HG03097 (cell line): Measurements from ENCODE around the gene NR6A1.
A peak's percentile ranks its signal among the peaks of the same experiment; 100 is the strongest.

Source experiments
- ATAC-seq: cut with Tn5 transposase; IDR thresholded peaks from one replicate; pipeline ENCODE4 v1.9.1; 2021; ENCODE audit not compliant: unreplicated experiment, low FRiP score

The NR6A1 gene

DNA sequence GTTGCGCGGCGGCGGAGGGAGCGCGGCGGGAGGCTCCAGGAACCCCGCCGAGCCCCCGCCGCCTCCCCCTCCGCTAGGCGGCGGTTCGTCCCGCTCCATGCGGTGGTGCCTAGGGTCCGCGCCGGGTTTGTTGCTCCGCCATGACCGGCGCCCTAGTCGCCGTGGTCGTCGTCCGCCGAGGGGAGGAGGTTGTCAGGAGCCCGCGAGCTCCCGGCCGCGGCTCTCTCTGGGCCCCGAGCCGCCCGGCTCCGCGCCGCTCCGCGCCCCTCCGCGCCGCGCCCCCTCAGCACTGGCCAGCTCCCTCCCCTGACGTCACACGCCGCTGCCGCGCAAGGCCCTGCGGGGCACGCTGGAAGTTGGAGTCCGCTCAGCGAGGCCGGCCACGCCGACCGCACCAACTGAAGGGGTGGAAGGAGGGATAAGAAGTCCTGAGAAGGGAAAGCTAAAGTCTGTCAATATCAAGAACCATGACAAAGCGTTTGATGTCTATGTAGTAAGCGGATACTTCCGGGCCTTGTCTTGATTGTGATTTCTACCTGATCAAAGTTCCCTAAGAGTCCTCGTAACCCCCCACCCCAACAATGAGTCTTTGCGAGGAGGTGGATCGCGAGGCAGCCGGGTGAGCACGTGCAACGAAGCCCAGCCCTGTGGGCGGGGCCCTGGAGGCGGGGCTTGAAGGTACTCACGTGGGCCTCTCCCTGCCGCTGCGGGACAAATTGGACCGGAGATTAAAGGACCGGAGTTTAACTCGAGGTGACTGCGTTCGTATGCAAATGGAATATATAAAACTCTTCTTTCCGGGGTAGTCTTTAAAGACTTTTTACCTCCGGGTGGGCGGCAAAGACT is at the start of gene NR6A1:
NR6A1 (minus strand) TSS at position 291 of the 846 bp plus-strand sequence.
- peak; percentile 80 for ATAC-seq

DNA sequence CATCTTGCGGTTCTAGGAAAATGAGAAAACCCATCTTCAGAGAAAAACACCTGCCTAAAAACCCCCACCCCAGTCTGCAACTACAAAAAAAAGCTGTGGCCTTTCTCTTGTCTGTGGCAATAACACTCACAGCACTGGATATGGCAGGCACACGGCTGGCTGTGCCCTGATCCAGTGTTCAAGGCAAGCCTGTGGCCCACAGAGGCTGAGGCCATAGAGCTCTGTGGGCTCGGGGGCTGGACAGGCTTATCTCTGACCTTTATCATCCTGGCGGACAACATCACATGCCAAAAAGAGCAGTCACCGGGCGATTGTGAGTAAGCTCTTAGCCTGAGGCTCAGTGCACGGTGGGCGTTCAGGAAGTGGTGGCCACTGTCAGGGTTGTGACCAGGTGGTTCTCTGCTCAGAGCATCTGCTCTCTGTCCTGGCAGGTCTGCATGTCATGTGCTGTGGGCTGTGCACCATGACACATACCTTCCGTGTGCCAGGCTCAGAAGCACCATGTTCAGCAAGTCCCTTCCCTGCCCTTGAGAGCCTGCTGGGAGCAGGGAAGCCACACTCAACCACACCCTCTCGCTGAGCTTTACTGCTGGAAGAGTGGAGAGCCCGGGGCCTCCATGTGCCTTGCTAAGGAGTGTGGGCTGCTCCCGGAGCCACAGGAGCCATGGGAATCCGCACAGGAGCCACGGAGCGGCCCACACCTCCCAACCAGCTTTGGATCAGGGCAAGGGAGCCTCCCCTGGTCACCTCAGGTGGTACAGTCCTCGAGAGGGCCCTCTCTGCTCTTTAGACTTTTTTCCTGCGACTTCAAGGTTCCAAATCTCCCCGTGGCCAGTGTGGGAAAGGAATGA is 47.5 kb upstream of the NR6A1 start:
- no peak for ATAC-seq

DNA sequence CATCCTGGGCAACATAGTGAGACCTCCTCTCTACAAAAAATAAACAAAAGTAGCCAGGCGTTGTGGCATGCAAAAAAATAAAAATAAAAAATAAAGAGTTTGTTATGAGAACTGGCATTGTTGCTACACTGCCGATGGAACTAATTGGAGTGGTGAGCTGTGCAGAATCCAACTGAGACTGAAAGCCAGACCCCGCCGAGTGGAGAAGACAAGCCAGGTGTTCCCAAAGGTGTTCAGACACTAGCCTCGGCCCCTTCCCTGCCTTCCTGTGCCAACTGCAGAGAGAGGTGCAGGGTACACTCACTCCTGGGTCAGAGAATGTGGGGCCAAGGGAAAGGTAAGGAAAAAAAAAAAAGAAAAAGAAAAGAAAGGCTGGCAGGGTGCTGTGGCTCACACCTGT is 44.5 kb upstream of the NR6A1 start:
- no peak for ATAC-seq

DNA sequence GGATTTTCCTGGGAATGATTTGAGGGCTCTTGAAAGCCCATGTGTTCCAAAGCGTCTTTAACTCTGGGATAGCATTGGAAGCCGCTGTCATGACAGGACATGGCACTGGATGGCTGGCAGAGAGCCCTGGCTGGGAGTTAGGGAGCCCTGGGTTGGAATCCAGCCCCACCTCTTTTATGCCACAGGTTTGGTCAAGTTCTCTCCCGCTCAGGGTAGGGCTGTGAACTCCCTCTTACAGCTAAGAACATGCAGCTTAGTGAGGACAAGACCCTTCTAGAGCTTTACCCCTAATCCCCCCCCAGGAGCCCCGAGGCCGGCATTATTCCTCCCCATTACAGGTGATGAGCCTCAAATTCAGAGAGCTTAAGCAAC is 43.0 kb upstream of the NR6A1 start:
- ATAC-seq: no peak

DNA sequence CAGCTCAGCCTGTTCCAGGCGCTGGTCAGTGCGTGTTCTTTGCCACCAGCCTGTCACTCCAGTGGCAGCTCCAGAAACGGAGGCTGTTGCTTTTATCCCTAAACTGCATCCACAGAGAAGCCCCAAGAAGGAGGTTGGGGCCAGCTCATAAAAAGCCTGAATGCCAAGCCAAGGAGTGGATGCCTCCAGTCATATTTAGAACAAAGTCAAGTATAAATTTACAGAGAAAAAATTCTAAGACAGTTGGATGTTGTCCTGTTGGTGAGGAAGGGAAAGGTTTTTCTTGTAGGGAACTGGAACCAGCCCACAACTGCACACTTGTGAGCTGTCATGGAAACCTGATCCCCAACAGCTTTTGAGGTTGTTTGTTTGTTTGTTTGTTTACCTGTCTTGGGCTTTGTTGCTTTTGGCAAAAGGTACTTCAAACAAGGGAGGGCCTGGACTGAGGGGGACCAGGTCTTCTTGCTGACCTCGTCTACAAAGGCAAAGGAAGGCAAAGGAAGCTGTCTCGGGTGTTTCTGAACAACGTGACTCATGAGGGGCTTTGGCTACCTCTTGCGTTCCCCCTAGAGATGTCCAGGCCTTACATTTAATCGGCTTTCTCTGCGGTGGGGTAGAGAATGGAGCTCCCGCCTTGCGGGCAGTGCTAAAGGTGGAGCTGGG is 42.5 kb upstream of the NR6A1 start:
- ATAC-seq: no peak

DNA sequence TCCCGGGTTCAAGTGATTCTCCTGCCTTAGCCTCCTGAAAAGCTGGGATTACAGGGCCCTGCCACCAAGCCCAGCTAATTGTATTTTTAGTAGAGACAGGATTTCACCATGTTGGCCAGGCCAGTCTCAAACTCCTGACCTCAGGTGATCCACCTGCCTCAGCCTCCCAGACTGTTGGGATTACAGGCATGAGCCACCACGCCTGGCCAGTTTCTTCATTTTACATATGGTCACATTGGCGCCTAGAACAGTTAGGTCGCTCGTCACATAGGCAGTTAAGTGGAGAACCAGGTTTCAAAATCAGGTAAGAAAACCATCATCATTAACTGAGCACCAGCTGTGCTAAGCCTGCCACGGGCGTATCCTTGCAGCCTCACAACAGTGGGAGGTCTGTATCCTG is 41.9 kb upstream of the NR6A1 start:
- no peak for ATAC-seq

DNA sequence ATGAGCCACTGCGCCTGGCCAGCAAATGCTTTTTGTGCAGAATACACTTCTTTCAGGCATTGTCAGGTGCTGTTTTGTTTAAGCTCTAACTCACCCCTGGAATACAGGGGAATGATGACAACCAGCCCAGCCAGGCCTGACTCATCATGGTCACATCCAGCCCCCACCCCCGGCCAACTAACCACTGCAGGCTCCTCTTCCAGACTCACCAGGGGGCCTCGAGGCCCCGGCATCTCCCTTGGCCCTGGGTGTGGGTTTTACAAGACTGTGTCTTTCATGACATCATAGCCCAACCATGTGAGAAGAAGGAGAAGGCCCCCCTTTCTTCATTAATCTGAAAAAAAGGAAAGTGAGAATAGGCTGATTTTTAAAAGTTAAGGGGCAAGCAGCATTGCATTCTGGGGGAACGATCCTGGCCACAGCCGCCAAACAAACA is 41.3 kb upstream of the NR6A1 start:
- no peak for ATAC-seq

DNA sequence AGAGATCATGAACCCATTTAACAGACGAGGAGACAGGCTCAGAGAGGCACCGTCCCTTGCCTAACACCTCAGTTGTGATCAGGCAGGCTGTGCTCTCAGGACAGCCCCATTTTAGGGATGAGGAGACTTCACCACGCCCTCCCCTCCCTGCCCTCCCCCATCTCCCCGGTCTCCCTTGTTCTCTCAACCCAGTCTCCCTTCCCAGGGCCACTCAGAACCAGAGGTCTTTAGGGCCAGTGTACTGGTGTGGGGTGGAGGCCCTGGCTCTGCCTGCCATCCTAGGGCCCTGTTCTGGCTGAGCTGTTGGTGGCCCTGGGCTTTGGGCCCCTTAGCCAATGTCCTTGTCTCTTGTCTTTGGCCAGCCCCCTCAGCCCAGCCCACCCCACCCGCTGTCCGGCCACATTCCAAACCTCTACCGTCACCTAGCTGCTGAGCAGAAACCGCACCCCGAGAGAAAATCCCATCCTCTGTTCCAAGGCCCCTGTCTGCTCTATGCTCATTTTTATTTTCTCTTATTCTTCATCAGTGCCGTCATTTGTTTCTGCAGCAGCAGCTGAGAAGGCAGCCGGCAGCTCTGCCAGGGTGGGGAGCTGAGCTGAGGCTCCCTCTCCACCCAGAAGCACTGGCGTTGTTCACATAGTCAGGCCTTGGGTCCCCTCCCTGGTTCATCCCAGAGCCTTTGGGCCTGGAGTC is 39.7 kb upstream of the NR6A1 start:
- ATAC-seq: no peak

DNA sequence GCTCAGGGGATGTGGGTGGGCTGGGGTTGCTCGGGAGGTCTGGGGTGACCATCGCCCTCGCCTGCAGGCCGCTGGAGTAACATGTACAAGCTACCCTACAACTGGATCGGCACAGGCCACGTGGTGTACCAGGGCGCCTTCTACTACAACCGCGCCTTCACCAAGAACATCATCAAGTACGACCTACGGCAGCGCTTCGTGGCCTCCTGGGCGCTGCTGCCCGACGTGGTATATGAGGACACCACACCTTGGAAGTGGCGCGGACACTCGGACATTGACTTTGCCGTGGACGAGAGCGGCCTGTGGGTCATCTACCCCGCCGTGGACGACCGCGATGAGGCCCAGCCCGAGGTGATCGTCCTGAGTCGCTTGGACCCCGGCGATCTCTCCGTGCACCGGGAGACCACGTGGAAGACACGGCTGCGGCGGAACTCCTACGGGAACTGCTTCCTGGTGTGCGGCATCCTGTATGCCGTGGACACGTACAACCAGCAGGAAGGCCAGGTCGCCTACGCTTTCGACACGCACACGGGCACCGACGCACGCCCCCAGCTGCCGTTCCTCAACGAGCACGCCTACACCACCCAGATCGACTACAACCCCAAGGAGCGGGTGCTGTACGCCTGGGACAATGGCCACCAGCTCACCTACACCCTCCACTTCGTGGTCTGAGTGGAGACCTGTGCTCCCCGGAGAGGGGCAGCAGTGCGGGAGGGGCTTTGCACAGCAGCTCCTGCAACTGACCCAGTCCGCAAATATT is 38.8 kb upstream of the NR6A1 start:
- ATAC-seq: no peak

DNA sequence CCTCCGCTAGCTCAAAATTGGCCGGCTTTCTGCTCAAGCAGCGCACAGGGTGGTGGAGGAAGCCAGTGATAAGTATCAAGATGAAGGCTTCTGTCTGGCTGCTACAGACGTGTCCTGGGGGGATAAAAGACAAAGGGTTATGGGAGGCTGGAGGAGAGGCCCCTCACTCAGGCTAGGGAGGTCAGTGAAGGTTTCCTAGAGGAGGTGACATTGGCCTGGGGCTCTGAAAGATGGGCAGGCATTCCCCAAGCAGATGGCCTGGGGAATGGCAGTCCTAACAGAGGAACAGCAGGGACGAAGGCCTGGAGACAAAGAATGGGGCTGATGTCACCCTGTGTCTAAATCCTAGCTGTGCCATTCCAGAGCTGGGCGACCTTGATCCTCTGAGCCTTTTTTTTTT is 38.1 kb upstream of the NR6A1 start:
- no peak for ATAC-seq

DNA sequence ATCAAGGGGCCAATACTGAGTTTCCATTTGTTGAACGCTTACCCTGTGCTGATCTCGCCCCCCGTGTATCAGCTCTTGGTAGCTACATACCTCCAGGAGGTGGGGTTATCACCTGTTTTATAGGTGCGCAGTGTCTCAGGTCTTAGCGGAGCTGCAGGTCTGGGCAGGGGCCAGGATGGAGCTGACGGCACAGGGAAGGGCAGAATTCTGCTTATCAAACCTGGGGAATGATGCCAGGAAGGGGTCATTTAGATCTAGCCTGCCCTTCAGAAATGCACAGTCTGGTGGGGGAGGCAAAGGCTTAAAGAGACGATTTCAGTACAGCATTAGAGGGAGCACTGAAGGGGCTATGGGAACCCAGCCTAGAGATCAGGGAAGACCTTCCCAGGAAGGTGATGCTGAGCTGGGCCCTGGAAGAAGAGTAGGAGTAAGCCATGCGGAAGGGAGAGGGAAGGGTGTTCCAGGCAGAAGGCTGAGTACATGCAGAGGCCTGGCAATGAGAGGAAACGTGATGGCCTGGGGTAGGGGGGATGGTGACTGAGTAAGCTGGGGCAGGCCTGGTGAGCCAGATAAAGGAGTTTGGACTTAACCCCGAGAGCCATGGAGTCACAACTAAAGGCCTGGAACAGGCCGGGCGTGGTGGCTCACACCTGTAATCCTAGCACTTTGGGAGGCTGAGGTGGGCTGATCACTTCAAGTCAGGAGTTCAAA is 37.3 kb upstream of the NR6A1 start:
- no peak for ATAC-seq

DNA sequence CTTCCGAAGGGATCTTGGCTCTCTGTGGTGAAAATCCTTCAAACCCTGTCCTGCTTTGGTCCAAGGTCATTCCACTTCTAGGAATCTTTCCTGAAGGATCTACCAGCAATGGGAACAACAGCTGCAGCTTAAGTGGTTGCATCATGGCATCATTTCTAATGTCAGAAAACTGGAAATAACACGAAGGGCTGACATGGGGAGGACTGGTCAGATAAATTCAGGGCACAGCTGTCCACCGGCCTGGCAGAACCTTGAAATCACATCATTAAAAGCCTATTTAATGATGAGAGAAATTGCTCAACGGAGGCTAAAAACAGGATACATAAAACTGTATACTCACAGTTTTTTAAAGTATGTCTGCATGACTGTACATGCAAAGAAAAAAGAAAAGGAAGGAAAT is 34.1 kb upstream of the NR6A1 start:
- ATAC-seq: no peak

DNA sequence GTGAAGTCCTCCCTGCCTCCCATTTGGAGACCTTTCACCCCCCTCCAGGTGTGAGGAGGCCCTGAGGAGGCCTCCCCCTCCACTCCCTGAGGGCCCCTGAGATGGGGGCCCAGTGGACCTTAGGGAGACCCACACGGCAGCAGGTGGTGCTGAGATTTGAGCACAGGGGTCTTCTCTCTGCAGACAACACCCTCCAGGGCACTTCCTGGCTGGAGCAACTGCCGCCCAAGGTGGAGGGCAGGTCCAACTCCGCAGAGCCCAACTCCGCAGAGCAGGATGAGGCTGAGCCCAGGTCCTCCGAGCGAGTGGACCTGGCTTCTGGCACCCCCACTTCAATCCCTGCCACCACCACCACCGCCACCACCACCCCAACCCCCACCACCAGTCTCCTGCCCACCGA is 32.8 kb upstream of the NR6A1 start:
- no peak for ATAC-seq

DNA sequence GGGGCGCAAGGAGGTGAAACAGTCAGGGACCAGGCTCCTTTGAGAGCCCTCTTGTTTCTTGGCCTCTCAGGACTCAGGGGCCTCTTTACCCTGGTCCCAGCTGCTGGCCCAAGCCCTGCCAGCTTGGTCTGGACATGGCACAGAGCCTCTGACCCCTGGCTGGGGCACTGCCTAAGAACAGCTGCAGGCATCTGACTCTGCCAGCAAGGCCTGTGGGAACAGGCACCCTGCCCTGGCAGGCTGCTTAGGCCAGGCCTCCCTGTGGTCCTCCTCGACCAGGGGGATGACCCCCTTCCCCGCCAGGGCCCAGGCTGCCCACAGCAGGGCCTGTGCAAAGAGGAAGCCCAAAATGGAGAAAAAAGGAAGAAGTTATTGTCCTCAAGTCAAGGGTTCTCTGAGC is 31.3 kb upstream of the NR6A1 start:
- ATAC-seq: no peak

DNA sequence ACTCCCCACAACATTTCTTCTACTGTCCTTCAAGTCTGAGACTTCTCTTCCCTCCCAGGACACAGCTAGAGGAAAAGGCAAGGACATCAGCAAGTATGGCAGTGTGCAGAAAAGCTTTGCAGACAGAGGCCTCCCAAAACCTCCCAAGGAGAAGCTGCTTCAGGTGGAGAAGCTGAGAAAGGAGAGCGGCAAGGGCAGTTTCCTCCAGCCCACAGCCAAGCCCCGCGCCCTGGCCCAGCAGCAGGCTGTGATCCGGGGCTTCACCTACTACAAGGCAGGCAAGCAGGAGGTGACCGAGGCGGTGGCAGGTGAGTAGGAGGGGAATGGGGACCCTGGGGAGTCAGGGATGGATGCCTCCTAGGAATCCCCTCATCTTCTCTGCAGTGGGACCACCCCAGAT is 30.2 kb upstream of the NR6A1 start:
- no peak for ATAC-seq

DNA sequence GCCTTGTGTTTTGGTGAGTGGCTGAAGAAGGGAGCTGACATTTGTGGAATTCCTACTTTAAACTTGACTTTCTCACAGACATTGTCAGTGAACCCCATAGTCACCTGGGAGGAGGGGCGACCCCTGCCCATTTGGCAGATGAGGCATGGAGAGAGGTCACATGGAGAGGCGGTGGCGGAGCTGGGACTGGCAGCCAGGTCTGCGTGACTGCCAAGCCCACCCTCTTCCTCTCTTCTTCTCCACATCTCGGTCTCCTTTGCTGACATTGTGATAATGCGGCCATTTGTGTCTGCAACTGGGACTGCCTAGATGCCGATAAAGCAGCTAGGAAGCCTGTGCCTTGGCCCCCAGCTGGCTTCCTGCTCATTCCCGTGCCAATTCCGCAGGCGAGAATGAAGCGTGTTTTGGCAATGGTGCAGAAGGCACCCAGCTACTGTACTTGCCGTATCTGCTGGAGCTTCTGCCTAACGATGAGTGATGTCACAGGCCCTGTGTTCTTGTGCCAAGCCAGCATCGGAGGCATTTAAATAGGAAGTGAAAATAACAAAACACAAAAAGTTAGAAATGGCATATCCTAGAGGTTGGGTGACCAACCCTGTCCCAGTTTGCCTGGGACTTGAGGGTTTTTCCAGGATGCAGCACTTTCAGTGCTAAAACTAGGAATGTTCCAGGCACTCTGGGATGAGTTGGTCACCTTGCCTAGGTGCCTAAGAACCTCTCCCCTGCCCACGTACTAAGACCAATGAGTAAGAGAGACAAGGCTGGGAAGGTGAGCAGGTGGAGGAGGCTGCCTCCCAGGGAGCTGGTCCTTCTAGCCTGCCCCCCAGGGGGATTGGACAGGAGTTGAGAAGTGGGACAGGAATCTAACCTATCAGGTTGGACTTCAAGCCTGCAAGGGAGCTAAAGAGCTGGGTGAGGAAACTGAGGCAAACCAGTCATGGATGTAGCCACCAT is 29.5 kb upstream of the NR6A1 start:
- no peak for ATAC-seq

DNA sequence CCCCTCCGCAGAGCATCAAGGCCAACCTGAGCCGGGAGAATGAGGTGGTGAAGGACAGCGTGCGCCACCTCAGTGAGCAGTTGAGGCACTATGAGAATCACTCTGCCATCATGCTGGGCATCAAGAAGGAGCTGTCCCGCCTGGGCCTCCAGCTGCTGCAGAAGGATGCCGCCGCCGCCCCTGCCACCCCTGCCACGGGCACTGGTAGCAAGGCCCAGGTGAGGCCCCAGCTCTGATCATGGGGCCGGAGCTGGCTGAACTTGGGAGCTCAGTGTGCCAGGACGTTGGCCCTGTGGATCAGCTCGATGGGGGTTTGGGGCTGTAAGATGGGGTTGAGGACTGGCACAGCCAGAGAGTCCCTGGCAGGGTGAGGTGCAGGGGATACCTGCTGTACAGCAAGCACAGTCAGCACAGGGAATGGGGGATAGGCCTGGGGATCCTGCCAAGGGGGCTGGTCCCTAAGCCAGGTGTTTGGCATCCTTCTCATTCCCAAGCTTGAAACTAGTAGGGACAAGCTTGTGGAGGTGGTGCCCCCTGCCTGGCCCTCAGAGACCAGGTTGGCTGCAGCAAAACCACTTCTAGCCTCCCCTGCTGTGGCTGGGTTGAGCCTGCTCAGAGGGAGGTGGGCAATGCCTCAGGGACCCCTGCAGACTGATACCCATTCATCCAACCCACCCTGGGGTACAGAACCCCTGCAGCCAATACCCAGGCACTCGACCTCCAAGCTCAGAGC is 28.3 kb upstream of the NR6A1 start:
- no peak for ATAC-seq
